Esophagus squamous epithelium (tissue), 5 donors: ENCODE results near the gene BEST4. TPM values are rescaled to one million over a fixed set of nuclear protein-coding genes. Genes with fewer than 3 reads are reported as not detected.
"Not testable (repeated sequence)": the region's sequence is repeated elsewhere in the genome, so short reads cannot be mapped to it uniquely, and the experiment has no call there.

Source experiments
- DNase-seq: peaks from one replicate; lab custom pipeline; 2025; lab: John Stamatoyannopoulos, UW
- H3K27ac ChIP-seq, 4 donors: fragments of 200-600 bp; sonication (generic); one replicate each; pipeline ENCODE4 v1.5.1; 2016 to 2019; ENCODE audit warnings: mild to moderate bottlenecking in 1 of 4
- H3K27me3 ChIP-seq, 4 donors: fragments of 200-600 bp; sonication (generic); 1 replicate in 3 of 4; 2 replicates in 1 of 4; pipeline versions ENCODE4 v1.5.1 to v1.6.0; 2017 to 2021; ENCODE audit warnings: antibody characterized with exemption in 1 of 4
- H3K36me3 ChIP-seq, 3 donors: fragments of 200-600 bp; sonication (generic); one replicate each; pipeline ENCODE4 v1.5.1; 2016 to 2019
- H3K4me1 ChIP-seq, 3 donors: fragments of 200-600 bp; sonication (generic); one replicate each; pipeline ENCODE4 v1.5.1; 2017 to 2019
- H3K4me3 ChIP-seq, 4 donors: fragments of 200-600 bp; sonication (generic); 1 replicate in 3 of 4; 2 replicates in 1 of 4; pipeline ENCODE4 v1.5.1; 2016 to 2019; ENCODE audit warnings: mild to moderate bottlenecking in 2 of 4, moderate library complexity in 1 of 4
- H3K9me3 ChIP-seq, 3 donors: fragments of 200-600 bp; sonication (generic); one replicate each; pipeline ENCODE4 v1.5.1; 2016 to 2019
- CTCF ChIP-seq, 6 experiments: fragments of 450-650 bp in 4 of 6; fragments of 200-600 bp in 2 of 6; sonication (generic) in 2 of 6; IDR thresholded peaks; one replicate each; pipeline ENCODE4 v1.5.1; 2016 to 2019; ENCODE audit warnings: antibody characterized with exemption in 6 of 6, mild to moderate bottlenecking in 4 of 6, moderate library complexity in 4 of 6
- POLR2A ChIP-seq, 4 donors: fragments of 450-650 bp; IDR thresholded peaks; one replicate each; pipeline ENCODE4 v1.6.1; 2017; ENCODE audit warnings: antibody characterized with exemption in 4 of 4, mild to moderate bottlenecking in 4 of 4, moderate library complexity in 3 of 4
- WGBS, 2 donors: methylation state at CpG; one replicate each; pipeline ENCODE4 v1.1.5; 2018; 5-methylcytosine and 5-hydroxymethylcytosine counted together
- intact Hi-C: fragments of 100-400 bp; cut with DNase I; formaldehyde crosslinking; loops from one replicate; pipeline ENCODE4 v1.15.0; 2022
- total RNA-seq, 4 donors: library from RNA; depleted of rRNA; stranded (reverse); fragments of >200 nt; gene quantifications; one replicate each; pipeline ENCODE4 v1.1.0, GENCODE V29; 2016
- donor health status: DM: yes; HTN: yes; CAD: no.

The BEST4 gene
- total RNA-seq, 4 donors from 2014 or later: 0.26 TPM; not detected in 3

DNA sequence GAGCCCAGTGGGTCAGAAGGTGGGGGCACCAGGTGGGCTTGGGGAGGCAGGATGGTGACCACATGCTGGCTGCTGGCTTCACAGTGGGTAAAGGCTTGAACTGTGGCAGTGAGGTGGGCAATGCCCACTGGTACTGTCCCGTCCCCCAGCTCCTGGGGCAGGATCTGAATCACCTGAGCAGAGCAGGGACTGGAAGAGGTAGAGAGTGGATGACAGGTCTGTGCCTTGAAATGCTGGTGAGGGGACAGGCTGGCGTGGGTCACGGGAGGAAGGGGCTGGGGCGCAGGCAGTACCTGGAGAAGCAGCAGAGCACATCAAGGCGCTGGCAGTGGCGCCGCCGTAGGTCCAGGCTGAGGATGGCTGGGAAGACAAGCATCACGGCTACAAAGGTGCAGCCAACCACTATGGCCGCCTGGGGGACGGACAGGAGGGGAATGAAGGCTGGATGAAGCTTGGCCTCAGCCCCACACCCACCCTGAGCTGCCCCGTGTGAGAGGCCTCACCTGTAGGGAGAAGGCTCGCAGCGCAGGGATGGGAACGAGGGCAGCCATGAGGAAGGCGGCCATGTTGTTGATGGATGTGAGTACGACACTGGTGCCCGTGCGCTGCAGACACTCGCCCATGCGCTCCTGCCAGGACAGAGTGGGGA, 40.2 kb upstream of the BEST4 start:
- H3K4me3 ChIP-seq: no peak overlapping the region
- peaks cover 0 to 7% (median 0%) of the 10 kb centered on the region in 3 donors for H3K4me1 ChIP-seq
- H3K27ac ChIP-seq: no peak overlapping the region
- 87 to 94% methylated on average over 13 to 15 of the region's 21 CpGs for WGBS, 2 donors
- no peaks in the 10 kb centered on the region for H3K36me3 ChIP-seq
- no peaks in the 10 kb centered on the region for H3K9me3 ChIP-seq
- TF ChIP-seq CTCF (IDR thresholded peaks at IDR 0.05) (no peak), POLR2A (IDR thresholded peaks at IDR 0.05) (no peak)
- H3K27me3 ChIP-seq: no peaks in the 10 kb centered on the region
- intact Hi-C loops: no loop called here
- no peak for DNase-seq

DNA sequence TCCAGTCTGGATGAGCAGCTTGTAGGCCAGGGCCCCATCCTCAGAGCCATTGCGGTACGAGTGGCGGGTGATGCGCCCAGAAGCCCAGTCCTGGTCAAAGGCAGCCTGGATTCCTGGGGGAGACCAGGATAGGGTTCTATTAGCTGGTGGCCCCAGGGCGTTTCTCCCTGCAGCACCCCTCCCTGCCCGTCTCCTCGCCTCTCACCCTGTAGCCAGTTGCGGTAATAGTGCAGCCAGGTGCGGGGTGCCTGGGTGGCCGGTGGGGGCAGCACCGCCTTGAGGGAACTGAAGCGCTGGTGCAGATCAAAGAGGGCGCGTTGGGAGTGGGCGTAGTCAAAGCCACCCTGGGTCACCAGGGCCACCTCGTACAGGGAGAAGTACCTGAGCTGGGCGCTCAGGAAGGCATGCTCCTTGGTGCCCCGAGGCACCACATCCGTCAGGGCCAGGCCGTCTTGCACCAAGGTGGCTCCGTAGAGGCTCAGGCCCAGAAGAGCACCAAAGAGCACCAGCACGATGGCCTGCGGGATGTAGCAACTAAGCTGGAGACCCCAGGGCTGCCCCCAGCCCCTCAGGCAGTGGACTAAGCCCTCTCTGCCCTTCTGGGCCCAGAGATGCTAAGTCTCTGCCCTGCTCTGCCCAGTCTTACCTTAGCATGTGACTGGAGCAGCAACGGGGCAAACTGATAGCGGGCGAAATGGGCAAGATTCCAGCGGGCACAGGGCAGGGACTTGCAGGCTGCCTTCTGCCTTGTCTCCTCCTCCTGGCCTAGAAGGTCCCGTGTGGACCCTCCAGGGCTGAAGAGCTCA, 39.4 kb upstream of the BEST4 start:
- no peak for TF ChIP-seq CTCF (IDR thresholded peaks at IDR 0.05)
- TF ChIP-seq POLR2A (IDR thresholded peaks at IDR 0.05): no peak
- WGBS, 2 donors: 76 to 77% methylated on average over 9 to 13 of the region's 28 CpGs
- Histone ChIP-seq H3K4me3 (no peak overlapping the region), H3K4me1 (peaks cover 0 to 7% (median 0%) of the 10 kb centered on the region in 3 donors), H3K27ac (peak overlapping the region in 1 of 4 donors; percentile 18), H3K36me3 (no peaks in the 10 kb centered on the region), H3K9me3 (no peaks in the 10 kb centered on the region), H3K27me3 (no peaks in the 10 kb centered on the region)
- intact Hi-C loops: no loop called here
- DNase-seq: no peak

DNA sequence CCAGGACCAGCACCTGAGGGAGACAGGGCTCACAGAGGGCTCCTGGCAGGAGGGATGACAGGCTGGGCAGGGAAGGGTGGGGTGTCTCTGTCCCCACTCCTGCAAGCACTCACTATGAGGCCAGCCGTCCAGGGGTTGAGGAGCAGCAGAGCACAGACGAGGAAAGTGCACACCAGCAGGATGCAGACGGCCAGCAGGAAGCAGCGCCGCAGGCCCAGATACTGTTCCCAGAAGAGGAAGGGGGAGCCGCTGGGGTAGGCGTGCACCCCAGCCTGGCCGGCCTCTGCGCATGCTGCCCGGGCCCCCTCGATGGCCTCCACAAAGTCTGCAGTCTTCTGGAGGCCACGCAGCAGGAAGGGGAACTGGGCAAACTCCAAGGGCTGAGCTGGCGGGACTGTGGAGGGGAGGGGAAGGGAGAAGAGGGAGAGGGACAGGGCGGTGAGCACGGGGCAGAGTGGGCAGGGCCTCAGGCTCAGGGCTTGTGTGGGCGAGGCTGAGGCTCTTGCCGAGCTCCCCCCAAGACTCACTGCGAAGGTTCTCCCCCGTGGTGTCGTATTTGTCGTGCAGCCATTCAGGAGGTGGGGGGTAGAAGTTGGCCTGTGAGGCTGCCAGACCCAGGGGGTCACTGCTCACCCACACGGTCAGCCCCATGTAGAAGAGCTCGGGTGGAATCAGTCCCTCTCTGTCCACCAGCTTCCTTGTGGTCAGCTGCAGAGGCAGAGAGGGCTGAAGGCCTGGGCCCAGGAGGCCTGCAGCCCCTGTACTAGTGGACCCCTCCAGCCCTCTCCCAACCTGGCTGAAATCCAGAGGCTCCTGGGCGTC, 38.6 kb upstream of the BEST4 start:
- TF ChIP-seq CTCF (IDR thresholded peaks at IDR 0.05): no peak
- no peak for TF ChIP-seq POLR2A (IDR thresholded peaks at IDR 0.05)
- Histone ChIP-seq H3K27me3 (no peaks in the 10 kb centered on the region), H3K9me3 (no peaks in the 10 kb centered on the region), H3K4me1 (peaks cover 0 to 7% (median 0%) of the 10 kb centered on the region in 3 donors), H3K27ac (peak overlapping the region in 2 of 4 donors; percentile 18 to 61), H3K36me3 (no peaks in the 10 kb centered on the region), H3K4me3 (no peak overlapping the region)
- no peak for DNase-seq
- WGBS, 2 donors: 59 to 69% methylated on average over 7 to 20 of the region's 24 CpGs
- intact Hi-C loops: no loop called here

DNA sequence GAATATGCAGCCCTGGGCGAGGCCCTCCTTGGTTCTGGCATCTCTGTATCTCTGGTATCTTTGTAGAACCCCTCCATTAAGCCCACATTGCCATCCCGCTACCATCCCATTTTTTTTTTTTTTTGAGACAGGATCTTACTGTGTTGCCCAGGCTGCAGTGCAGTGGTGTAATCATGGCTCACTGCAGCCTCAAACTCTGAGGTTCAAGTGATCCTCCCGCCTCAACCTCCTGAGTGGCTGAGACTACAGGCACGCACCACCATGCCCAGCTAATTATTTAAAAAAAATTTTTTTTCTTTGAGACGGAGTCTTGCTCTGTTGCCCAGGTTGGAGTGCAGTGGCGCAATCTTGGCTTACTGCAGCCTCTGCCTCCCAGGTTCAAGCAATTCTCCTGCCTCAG, 36.4 kb upstream of the BEST4 start:
- H3K27ac ChIP-seq, intact Hi-C loops, H3K9me3 ChIP-seq, H3K4me3 ChIP-seq, H3K27me3 ChIP-seq, DNase-seq, H3K36me3 ChIP-seq: not testable (repeated sequence)
- WGBS, 2 donors: 91 to 93% methylated on average over 6 of the region's 6 CpGs
- H3K4me1 ChIP-seq: peaks cover 6 to 26% (median 7%) of the 10 kb centered on the region in 3 donors

DNA sequence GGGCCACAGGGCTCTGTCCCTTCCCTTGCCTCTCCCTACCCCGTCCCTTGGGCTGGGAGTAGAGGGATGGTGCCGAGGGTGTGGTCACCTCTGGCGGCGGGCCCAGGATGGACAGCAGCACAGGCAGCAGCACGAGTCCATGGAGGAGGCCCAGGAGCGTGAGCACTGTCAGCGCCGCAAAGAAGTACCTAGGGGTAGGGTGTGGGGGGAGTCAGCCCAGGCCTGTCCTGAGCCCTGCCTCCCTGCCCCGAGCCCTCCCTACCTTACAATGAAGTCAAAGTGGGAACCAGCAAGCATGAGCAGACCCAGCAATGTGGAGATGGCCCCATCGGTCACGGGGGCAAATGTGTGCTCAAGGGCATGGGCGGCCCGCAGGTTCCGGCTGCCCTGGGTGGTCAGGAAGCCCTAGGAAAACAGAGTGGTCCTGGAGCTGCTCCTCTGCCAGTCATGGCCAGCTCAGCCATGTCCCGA, 35.0 kb upstream of the BEST4 start:
- H3K4me1 ChIP-seq: peaks cover 10 to 40% (median 12%) of the 10 kb centered on the region in 3 donors
- no peak overlapping the region for H3K27ac ChIP-seq
- DNase-seq: no peak
- TF ChIP-seq CTCF (IDR thresholded peaks at IDR 0.05): no peak
- no peak for TF ChIP-seq POLR2A (IDR thresholded peaks at IDR 0.05)
- intact Hi-C loops: no loop called here
- no peak overlapping the region for H3K4me3 ChIP-seq
- 80 to 93% methylated on average over 7 of the region's 15 CpGs for WGBS, 2 donors
- no peaks in the 10 kb centered on the region for H3K36me3 ChIP-seq
- H3K27me3 ChIP-seq: no peaks in the 10 kb centered on the region
- H3K9me3 ChIP-seq: no peaks in the 10 kb centered on the region
